ENCODE measurements around the gene TRIM65. TPM values are rescaled to one million over a fixed set of nuclear protein-coding genes. Genes with fewer than 3 reads are reported as not detected.

Gene TRIM65
- polyA plus RNA-seq, 1 experiment = 6.5 TPM

DNA sequence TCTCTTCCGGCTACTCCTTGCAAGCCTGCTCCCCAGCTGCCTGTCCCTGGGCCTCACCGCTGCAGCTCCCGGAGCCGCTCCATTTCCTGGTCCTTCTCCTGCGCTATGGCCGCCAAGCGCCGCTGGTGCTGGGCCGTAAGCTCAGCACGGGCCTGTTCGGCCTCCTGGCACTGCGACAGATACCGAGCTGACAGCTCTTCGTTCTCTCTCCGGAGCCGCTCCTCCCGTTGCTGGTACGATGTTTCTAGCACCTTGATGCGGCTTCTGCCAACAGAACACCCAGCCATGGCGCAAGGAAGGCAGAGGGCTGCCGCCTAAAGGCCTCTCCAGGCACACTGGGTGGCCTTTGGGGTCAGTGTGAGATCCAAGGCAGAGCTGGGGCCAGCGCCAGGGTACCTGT lies 22.9 kb upstream of the TRIM65 start:
- Histone ChIP-seq H3K9me3 (ENCODE audit: control insufficient read depth, insufficient read depth, low read length) (no peaks in the 10 kb centered on the region; the same call in 1 of the 2 replicates), H3K27ac (ENCODE audit: low read depth, low read length) (no peak overlapping the region), H3K27me3 (ENCODE audit: control insufficient read depth, insufficient read depth, low read length) (no peaks in the 10 kb centered on the region), H3K4me3 (ENCODE audit: low read depth, low read length) (no peak overlapping the region)
- CTCF ChIA-PET = no interaction called here
- DNase-seq (ENCODE audit: low read depth, low spot score) = no peak
- TF ChIP-seq, protein P1, sequence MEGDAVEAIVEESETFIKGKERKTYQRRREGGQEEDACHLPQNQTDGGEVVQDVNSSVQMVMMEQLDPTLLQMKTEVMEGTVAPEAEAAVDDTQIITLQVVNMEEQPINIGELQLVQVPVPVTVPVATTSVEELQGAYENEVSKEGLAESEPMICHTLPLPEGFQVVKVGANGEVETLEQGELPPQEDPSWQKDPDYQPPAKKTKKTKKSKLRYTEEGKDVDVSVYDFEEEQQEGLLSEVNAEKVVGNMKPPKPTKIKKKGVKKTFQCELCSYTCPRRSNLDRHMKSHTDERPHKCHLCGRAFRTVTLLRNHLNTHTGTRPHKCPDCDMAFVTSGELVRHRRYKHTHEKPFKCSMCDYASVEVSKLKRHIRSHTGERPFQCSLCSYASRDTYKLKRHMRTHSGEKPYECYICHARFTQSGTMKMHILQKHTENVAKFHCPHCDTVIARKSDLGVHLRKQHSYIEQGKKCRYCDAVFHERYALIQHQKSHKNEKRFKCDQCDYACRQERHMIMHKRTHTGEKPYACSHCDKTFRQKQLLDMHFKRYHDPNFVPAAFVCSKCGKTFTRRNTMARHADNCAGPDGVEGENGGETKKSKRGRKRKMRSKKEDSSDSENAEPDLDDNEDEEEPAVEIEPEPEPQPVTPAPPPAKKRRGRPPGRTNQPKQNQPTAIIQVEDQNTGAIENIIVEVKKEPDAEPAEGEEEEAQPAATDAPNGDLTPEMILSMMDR (IDR thresholded peaks at IDR 0.05; ENCODE audit: low read depth, low read length) = no peak
- POLR2A ChIA-PET = interaction anchor here (0.9 kb wide), 1 partner anchor 140 kb away, joined by 3 read pairs; a partner anchor contains a TSS

DNA sequence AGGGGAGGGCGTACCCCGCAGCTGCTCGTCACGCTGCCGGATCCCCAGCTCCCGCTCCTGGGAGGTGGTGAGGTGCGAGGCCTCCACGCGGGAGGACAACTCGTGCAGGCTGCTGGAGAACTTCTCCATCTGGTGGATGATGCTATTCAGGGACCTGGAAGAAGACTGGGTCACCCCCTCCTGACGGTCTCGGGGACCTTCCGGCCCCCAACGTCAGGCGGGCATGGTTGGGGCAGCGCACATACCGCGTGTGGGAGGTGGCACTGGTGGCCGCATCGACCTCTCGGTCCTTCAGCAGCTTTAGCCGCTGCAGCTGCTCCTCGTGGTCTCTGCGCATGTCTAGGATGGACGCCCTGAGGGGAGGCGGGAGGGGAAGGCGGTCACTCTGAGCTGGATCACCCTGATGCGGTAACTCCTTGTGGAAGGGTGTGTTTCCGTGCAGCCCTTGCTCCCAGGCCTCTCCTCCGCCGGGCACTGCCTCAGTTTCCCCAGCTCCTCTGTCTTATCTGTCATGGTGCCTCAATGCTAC lies 21.2 kb upstream of the TRIM65 start:
- H3K4me3 ChIP-seq (ENCODE audit: low read depth, low read length) = no peak overlapping the region
- H3K27me3 ChIP-seq (ENCODE audit: control insufficient read depth, insufficient read depth, low read length) = no peaks in the 10 kb centered on the region
- no peaks in the 10 kb centered on the region; the same call in 1 of the 2 replicates for H3K9me3 ChIP-seq (ENCODE audit: control insufficient read depth, insufficient read depth, low read length)
- no peak overlapping the region for H3K27ac ChIP-seq (ENCODE audit: low read depth, low read length)
- TF ChIP-seq, protein P1 (IDR thresholded peaks at IDR 0.05; ENCODE audit: low read depth, low read length) = no peak
- ChIA-PET CTCF (interaction anchor here (0.5 to 1.6 kb wide), 2 partner anchors 63 to 96 kb away, joined by 4 to 5 read pairs; partner anchors contain the start of gene WBP2), POLR2A (no interaction called here)
- DNase-seq (ENCODE audit: low read depth, low spot score) = no peak

DNA sequence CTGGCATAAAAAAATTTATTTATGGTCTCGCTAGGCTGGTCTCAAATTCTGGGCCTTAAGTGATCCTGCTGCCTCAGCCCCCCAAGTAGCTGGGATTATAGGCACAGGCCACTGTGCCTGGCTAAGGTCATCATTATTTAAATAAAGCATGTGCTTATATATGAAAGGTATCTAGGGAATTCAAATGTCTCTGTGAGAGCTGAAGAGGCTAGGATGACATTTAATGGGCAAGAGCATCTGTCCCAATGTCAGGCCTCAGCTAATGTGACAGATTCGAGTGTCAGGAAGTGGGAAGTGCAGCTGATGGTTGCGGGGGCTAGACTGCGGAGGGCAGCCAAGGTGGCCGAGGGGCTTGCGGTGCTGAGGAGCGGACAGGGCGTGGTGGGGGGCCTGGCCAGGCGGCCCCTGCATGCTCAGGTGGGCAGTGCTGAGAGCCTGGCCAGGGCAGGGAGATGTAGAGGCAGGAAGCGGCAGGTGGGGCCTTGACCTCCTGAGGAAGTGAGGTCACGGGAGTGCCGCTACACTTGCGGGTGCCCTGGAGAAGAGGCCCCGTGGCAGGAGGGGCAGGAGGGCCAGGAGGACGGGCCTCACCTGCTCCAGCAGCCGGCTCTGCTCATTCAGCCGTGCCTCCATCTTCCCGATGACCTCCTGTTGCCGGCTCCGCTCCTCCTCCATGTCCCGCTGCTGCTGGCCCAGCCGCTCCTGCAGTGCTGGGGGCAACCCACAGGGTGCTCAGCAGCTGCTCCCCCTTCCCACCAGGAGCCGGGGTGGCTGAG lies 20.6 kb upstream of the TRIM65 start:
- Histone ChIP-seq H3K27ac (ENCODE audit: low read depth, low read length) (no peak overlapping the region), H3K27me3 (ENCODE audit: control insufficient read depth, insufficient read depth, low read length) (no peaks in the 10 kb centered on the region), H3K4me3 (ENCODE audit: low read depth, low read length) (no peak overlapping the region), H3K9me3 (ENCODE audit: control insufficient read depth, insufficient read depth, low read length) (no peaks in the 10 kb centered on the region; the same call in 1 of the 2 replicates)
- ChIA-PET CTCF (interaction anchor here (0.7 to 1.6 kb wide), 2 partner anchors 12 to 97 kb away, joined by 4 to 5 read pairs; no protein-coding TSS in a partner anchor), POLR2A (interaction anchor here (2.0 kb wide), 1 partner anchor 21 kb away, joined by 5 read pairs; the partner anchor contains the start of gene TRIM65)
- TF ChIP-seq, protein P1 (IDR thresholded peaks at IDR 0.05; ENCODE audit: low read depth, low read length) = no peak
- DNase-seq (ENCODE audit: low read depth, low spot score) = no peak

DNA sequence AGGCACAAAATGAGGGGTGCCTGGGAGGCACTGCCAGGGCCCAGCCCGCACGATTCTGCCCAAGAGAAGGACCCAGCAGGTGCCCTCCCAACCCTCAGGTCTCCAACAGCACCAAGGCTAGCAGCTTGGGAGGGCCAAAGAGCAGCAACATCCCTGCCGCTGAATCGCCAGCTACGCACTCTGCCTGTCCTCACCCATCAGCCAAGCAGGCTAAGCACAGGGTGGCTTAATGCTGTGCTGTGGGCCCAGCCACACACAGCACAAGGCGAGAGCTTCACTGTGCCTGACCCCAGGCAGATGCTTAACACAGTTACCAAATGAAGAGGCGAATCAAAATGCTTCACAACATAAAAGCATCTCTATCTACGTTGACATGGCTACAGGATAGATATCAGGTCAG lies 18.5 kb upstream of the TRIM65 start:
- ChIA-PET POLR2A (interaction anchor here (2.0 kb wide), 1 partner anchor 19 kb away, joined by 5 read pairs; the partner anchor contains the start of gene TRIM65), CTCF (interaction anchor here (1.9 kb wide), 1 partner anchor 10 kb away, joined by 5 read pairs; the partner anchor contains the start of gene MRPL38)
- H3K4me3 ChIP-seq (ENCODE audit: low read depth, low read length) = no peak overlapping the region
- H3K27ac ChIP-seq (ENCODE audit: low read depth, low read length) = no peak overlapping the region
- H3K27me3 ChIP-seq (ENCODE audit: control insufficient read depth, insufficient read depth, low read length) = no peaks in the 10 kb centered on the region
- DNase-seq (ENCODE audit: low read depth, low spot score) = no peak
- H3K9me3 ChIP-seq (ENCODE audit: control insufficient read depth, insufficient read depth, low read length) = no peaks in the 10 kb centered on the region; the same call in 1 of the 2 replicates
- TF ChIP-seq, protein P1 (IDR thresholded peaks at IDR 0.05; ENCODE audit: low read depth, low read length) = no peak

All from AG04450 (cell line).